Neural progenitor cell (in vitro differentiated cells): ENCODE data around the gene DEFB119. TPM values are rescaled to one million over a fixed set of nuclear protein-coding genes. Genes with fewer than 3 reads are reported as not detected.

Experiments used
- DNase-seq: peaks from one replicate; pipeline ENCODE4 v3.0.0-alpha.2; 2016; ENCODE audit warnings: low spot score
- H2AFZ ChIP-seq: fragments of 200-600 bp; sonication (generic); replicated peaks from 2 replicates; pipeline ENCODE4 v1.6.1; 2016; ENCODE audit warnings: antibody characterized with exemption
- H3F3A ChIP-seq: fragments of 200-600 bp; sonication (generic); 2 replicates; pipeline ENCODE4 v1.6.1; 2016; ENCODE audit warnings: antibody characterized with exemption, low read depth
- H3K27ac ChIP-seq: fragments of 200-600 bp; sonication (generic); 2 replicates; pipeline ENCODE4 v1.5.1; 2016; ENCODE audit warnings: mild to moderate bottlenecking
- H3K27me3 ChIP-seq: fragments of 200-600 bp; sonication (generic); 2 replicates; pipeline ENCODE4 v1.6.1; 2016; ENCODE audit warnings: mild to moderate bottlenecking, moderate library complexity
- H3K36me3 ChIP-seq: fragments of 200-600 bp; sonication (generic); 2 replicates; pipeline ENCODE4 v1.5.1; 2016
- H3K4me1 ChIP-seq: fragments of 200-600 bp; sonication (generic); 2 replicates; pipeline ENCODE4 v1.6.1; 2016; ENCODE audit warnings: mixed run types
- H3K4me2 ChIP-seq: fragments of 200-600 bp; sonication (generic); 2 replicates; pipeline ENCODE4 v1.6.1; 2016
- H3K4me3 ChIP-seq: fragments of 200-600 bp; sonication (generic); 2 replicates; pipeline ENCODE4 v1.5.1; 2016
- H3K79me2 ChIP-seq: fragments of 200-600 bp; sonication (generic); 2 replicates; pipeline ENCODE4 v1.6.1; 2016; ENCODE audit warnings: low read depth
- H3K9ac ChIP-seq: fragments of 200-600 bp; sonication (generic); 2 replicates; pipeline ENCODE4 v1.6.1; 2016
- H3K9me3 ChIP-seq: fragments of 200-600 bp; sonication (generic); 2 replicates; pipeline ENCODE4 v1.5.1; 2016; ENCODE audit warnings: low read depth
- H4K20me1 ChIP-seq: fragments of 200-600 bp; sonication (generic); 2 replicates; pipeline ENCODE4 v1.6.1; 2016; ENCODE audit warnings: low read depth
- H3K27ac Mint-ChIP-seq: 3 replicates; pipeline ENCODE4 v1.8.0; 2021; ENCODE audit warnings: mixed read lengths
- H3K27me3 Mint-ChIP-seq: 2 replicates; pipeline ENCODE4 v1.8.0; 2022; ENCODE audit warnings: low read depth, mild to moderate bottlenecking, inconsistent platforms, moderate library complexity, mixed read lengths; ENCODE audit not compliant: insufficient read depth
- H3K36me3 Mint-ChIP-seq: 3 replicates; pipeline ENCODE4 v1.8.0; 2021; ENCODE audit warnings: mixed read lengths
- H3K4me1 Mint-ChIP-seq: 3 replicates; pipeline ENCODE4 v1.8.0; 2021; ENCODE audit warnings: mixed read lengths
- H3K4me3 Mint-ChIP-seq: 3 replicates; pipeline ENCODE4 v1.8.0; 2021; ENCODE audit warnings: mild to moderate bottlenecking, moderate library complexity, mixed read lengths
- H3K9me3 Mint-ChIP-seq: 3 replicates; pipeline ENCODE4 v1.8.0; 2020; ENCODE audit warnings: mixed read lengths
- CTCF ChIP-seq: fragments of 200-600 bp; sonication (generic); IDR thresholded peaks from 2 replicates; pipeline ENCODE4 v1.5.1; 2017; ENCODE audit warnings: antibody characterized with exemption, mild to moderate bottlenecking
- EZH2 ChIP-seq: fragments of 200-600 bp; sonication (generic); IDR thresholded peaks from 2 replicates; pipeline ENCODE4 v1.6.1; 2017; ENCODE audit warnings: antibody characterized with exemption, mild to moderate bottlenecking, moderate library complexity
- EZH2phosphoT487 ChIP-seq: fragments of 200-600 bp; sonication (generic); IDR thresholded peaks from 2 replicates; pipeline ENCODE4 v1.6.1; 2017; ENCODE audit warnings: antibody characterized with exemption
- total RNA-seq: library from RNA; depleted of rRNA; stranded (reverse); fragments of >200 nt; gene quantifications from 2 replicates; pipeline ENCODE4 v1.2.3, GENCODE V29; 2015; ENCODE audit warnings: low replicate concordance

The DEFB119 gene
- total RNA-seq, 1 donor from 2014 or later: not detected

GRCh38 chr20:31394900-31395299 is 4.5 kb upstream of the DEFB119 start:
- TF ChIP-seq CTCF (no peak), EZH2 (no peak), EZH2phosphoT487 (no peak)
- Histone ChIP-seq H3K4me3 (no peak overlapping the region), H4K20me1 (no peaks in the 10 kb centered on the region), H3K27ac (no peak overlapping the region), H2AFZ (no peak overlapping the region), H3K27me3 (no peaks in the 10 kb centered on the region), H3F3A (no peaks in the 10 kb centered on the region), H3K36me3 (no peaks in the 10 kb centered on the region), H3K79me2 (no peaks in the 10 kb centered on the region), H3K9me3 (peaks cover 10% of the 10 kb centered on the region), H3K4me2 (no peak overlapping the region), H3K4me1 (no peaks in the 10 kb centered on the region), H3K9ac (no peak overlapping the region)
- peaks cover 15% of the 10 kb centered on the region for H3K9me3 Mint-ChIP-seq
- H3K27me3 Mint-ChIP-seq: peaks cover 4% of the 10 kb centered on the region
- H3K27ac Mint-ChIP-seq: no peak overlapping the region
- H3K36me3 Mint-ChIP-seq: no peaks in the 10 kb centered on the region
- H3K4me1 Mint-ChIP-seq: no peaks in the 10 kb centered on the region
- no peak overlapping the region for H3K4me3 Mint-ChIP-seq
- no peak for DNase-seq

- Histone ChIP-seq H3K9me3 (peaks cover 7% of the 10 kb centered on the region), H3F3A (no peaks in the 10 kb centered on the region), H3K4me3 (no peak overlapping the region), H3K27me3 (no peaks in the 10 kb centered on the region), H3K79me2 (no peaks in the 10 kb centered on the region), H3K4me2 (no peak overlapping the region), H3K9ac (no peak overlapping the region), H2AFZ (no peak overlapping the region), H4K20me1 (no peaks in the 10 kb centered on the region), H3K36me3 (no peaks in the 10 kb centered on the region), H3K27ac (no peak overlapping the region), H3K4me1 (no peaks in the 10 kb centered on the region)
- H3K4me1 Mint-ChIP-seq: no peaks in the 10 kb centered on the region
- H3K4me3 Mint-ChIP-seq: no peak overlapping the region
- DNase-seq: no peak
- no peaks in the 10 kb centered on the region for H3K36me3 Mint-ChIP-seq
- H3K27me3 Mint-ChIP-seq: peaks cover 7% of the 10 kb centered on the region
- TF ChIP-seq CTCF (no peak), EZH2phosphoT487 (no peak), EZH2 (no peak)
- H3K9me3 Mint-ChIP-seq: peaks cover 22% of the 10 kb centered on the region
- no peak overlapping the region for H3K27ac Mint-ChIP-seq
Measured at GRCh38 chr20:31392836-31393235, 2.4 kb upstream of the DEFB119 start.

- H3K27ac Mint-ChIP-seq: no peak overlapping the region
Measured at GRCh38 chr20:31374346-31374745, 16.0 kb downstream of the DEFB119 start.

More at GRCh38 chr20:31374346-31374745, 16.0 kb downstream of the DEFB119 start:
- Histone ChIP-seq H3K79me2 (no peaks in the 10 kb centered on the region), H3F3A (no peaks in the 10 kb centered on the region), H3K4me3 (no peak overlapping the region), H3K4me1 (no peaks in the 10 kb centered on the region), H3K27me3 (no peaks in the 10 kb centered on the region), H3K27ac (no peak overlapping the region), H3K9me3 (peaks cover 19% of the 10 kb centered on the region), H3K9ac (no peak overlapping the region), H3K36me3 (no peaks in the 10 kb centered on the region), H3K4me2 (no peak overlapping the region), H4K20me1 (no peaks in the 10 kb centered on the region), H2AFZ (no peak overlapping the region)
- DNase-seq: no peak
- no peak for TF ChIP-seq EZH2phosphoT487
- TF ChIP-seq CTCF: no peak
- no peak for TF ChIP-seq EZH2
- H3K4me3 Mint-ChIP-seq: no peak overlapping the region
- no peaks in the 10 kb centered on the region for H3K27me3 Mint-ChIP-seq
- H3K36me3 Mint-ChIP-seq: no peaks in the 10 kb centered on the region
- H3K4me1 Mint-ChIP-seq: no peaks in the 10 kb centered on the region
- H3K9me3 Mint-ChIP-seq: peaks cover 5% of the 10 kb centered on the region
